Measurements from ENCODE around the gene METTL15. TPM values are rescaled to one million over a fixed set of nuclear protein-coding genes. Genes with fewer than 3 reads are reported as not detected.

METTL15 gene
- total RNA-seq, 1 experiment from 2014 or later: 31.3 TPM

DNA sequence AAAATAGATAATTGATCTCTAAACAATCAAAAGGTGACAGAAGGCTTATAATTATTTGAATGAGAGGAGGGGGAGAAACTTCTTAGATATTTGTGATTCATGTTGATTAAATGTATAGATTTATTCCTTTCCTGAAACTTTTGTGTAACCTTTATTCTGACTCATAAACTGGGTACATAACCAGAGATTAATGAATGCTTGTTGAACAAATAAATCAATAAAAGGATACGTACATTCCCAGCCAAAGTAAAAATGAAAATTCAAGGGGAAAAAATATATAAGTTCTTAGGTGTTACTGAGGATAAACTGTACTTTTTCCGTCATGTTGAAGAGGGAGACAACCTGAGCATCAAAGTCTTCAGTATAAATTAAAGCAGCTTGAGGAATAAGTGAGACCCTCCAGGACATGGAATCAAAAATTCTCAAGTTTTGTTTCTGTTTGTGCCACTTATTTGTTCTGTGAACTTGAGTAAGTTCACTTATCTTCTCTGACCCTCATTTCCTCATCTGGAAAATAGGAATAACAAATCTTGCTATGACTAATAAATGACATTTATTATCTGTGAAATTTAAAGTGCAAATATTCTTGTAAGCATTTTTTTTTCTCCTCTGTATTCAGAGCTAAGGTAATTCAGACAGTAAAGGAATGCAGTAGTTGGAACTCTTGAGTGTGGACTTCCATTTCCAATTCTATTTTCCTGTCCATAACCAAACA, 195.4 kb downstream of the METTL15 start:
- Histone ChIP-seq H3K36me3 (ENCODE audit: insufficient read depth, low read length, poor library complexity, severe bottlenecking) (no peaks in the 10 kb centered on the region), H3K4me1 (ENCODE audit: insufficient read depth, low read length, poor library complexity, severe bottlenecking) (no peaks in the 10 kb centered on the region), H3K9me3 (ENCODE audit: low read depth, low read length, poor library complexity, severe bottlenecking) (no peaks in the 10 kb centered on the region), H3K27ac (ENCODE audit: low read depth, low read length, poor library complexity, severe bottlenecking) (no peak overlapping the region), H3K27me3 (replicated peaks; ENCODE audit: insufficient read depth, low read depth, low read length, poor library complexity) (no peaks in the 10 kb centered on the region), H3K4me3 (ENCODE audit: low read depth, low read length, poor library complexity, severe bottlenecking) (no peak overlapping the region)
- intact Hi-C loops (cut with micrococcal nuclease; ENCODE audit: unreplicated experiment): no loop called here
- BruUV-seq (replicated peaks): no TSS peak
- TF ChIP-seq EZH2 (IDR thresholded peaks at IDR 0.05; ENCODE audit: borderline replicate concordance, low read depth, low read length, poor library complexity, severe bottlenecking): no peak
- TF ChIP-seq, protein P1, sequence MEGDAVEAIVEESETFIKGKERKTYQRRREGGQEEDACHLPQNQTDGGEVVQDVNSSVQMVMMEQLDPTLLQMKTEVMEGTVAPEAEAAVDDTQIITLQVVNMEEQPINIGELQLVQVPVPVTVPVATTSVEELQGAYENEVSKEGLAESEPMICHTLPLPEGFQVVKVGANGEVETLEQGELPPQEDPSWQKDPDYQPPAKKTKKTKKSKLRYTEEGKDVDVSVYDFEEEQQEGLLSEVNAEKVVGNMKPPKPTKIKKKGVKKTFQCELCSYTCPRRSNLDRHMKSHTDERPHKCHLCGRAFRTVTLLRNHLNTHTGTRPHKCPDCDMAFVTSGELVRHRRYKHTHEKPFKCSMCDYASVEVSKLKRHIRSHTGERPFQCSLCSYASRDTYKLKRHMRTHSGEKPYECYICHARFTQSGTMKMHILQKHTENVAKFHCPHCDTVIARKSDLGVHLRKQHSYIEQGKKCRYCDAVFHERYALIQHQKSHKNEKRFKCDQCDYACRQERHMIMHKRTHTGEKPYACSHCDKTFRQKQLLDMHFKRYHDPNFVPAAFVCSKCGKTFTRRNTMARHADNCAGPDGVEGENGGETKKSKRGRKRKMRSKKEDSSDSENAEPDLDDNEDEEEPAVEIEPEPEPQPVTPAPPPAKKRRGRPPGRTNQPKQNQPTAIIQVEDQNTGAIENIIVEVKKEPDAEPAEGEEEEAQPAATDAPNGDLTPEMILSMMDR (conservative IDR thresholded peaks at IDR 0.05; ENCODE audit: low read depth, low read length): no peak
- ChIA-PET CTCF (no interaction called here), POLR2A (ENCODE audit: low non-redundant PET) (no interaction called here)
- no peak for DNase-seq (ENCODE audit: low spot score)

DNA sequence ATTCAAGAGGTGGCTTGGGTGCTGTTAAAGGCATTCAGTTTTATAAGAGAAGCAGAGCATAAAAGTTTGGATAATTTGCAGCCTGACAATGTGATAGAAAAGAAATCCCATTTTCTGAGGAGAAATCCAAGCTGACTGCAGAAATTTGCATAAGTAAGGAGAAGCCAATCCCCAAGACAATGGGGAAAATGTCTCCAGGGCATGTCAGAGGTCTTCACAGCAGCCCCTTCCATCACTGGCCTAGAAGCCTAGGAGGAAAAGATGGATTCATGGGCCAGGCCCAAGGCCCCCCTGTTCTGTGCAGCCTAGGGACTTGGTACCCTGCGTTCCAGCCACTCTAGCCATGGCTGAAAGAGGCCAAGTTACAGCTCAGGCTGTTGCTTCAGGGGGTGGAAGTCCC, 207.3 kb downstream of the METTL15 start:
- BruUV-seq (replicated peaks): no TSS peak
- Histone ChIP-seq H3K36me3 (ENCODE audit: insufficient read depth, low read length, poor library complexity, severe bottlenecking) (no peaks in the 10 kb centered on the region), H3K4me1 (ENCODE audit: insufficient read depth, low read length, poor library complexity, severe bottlenecking) (no peaks in the 10 kb centered on the region), H3K27ac (ENCODE audit: low read depth, low read length, poor library complexity, severe bottlenecking) (no peak overlapping the region), H3K4me3 (ENCODE audit: low read depth, low read length, poor library complexity, severe bottlenecking) (no peak overlapping the region), H3K9me3 (ENCODE audit: low read depth, low read length, poor library complexity, severe bottlenecking) (no peaks in the 10 kb centered on the region), H3K27me3 (replicated peaks; ENCODE audit: insufficient read depth, low read depth, low read length, poor library complexity) (no peaks in the 10 kb centered on the region)
- TF ChIP-seq, protein P1 (conservative IDR thresholded peaks at IDR 0.05; ENCODE audit: low read depth, low read length): no peak
- TF ChIP-seq EZH2 (IDR thresholded peaks at IDR 0.05; ENCODE audit: borderline replicate concordance, low read depth, low read length, poor library complexity, severe bottlenecking): no peak
- DNase-seq (ENCODE audit: low spot score): no peak
- intact Hi-C loops (cut with micrococcal nuclease; ENCODE audit: unreplicated experiment): no loop called here
- ChIA-PET CTCF (no interaction called here), POLR2A (ENCODE audit: low non-redundant PET) (no interaction called here)

DNA sequence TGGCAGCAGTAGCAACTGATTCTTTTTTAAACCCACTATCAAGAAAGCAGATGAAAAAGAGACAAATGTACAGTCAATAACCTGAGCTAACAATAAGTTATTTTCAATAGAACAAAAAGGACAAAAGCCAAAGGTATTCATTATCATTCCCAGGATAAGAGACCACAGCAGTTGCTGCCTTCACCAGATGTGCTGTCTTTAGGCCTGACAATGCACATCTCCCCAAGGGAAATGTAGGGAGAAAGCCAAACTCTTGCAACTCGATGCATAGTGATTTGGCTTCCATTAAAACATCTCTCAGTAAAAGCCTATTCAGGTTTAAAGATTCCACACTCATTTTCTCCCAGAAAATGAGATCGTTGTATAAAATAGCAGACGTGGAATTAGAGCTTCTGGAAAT, 210.7 kb downstream of the METTL15 start:
- no peaks in the 10 kb centered on the region for H3K9me3 ChIP-seq (ENCODE audit: low read depth, low read length, poor library complexity, severe bottlenecking)
- intact Hi-C loops (cut with micrococcal nuclease; ENCODE audit: unreplicated experiment): no loop called here
- no peak overlapping the region for H3K4me3 ChIP-seq (ENCODE audit: low read depth, low read length, poor library complexity, severe bottlenecking)
- no peak for DNase-seq (ENCODE audit: low spot score)
- BruUV-seq (replicated peaks): no TSS peak
- ChIA-PET CTCF (no interaction called here), POLR2A (ENCODE audit: low non-redundant PET) (no interaction called here)
- no peaks in the 10 kb centered on the region for H3K36me3 ChIP-seq (ENCODE audit: insufficient read depth, low read length, poor library complexity, severe bottlenecking)
- H3K4me1 ChIP-seq (ENCODE audit: insufficient read depth, low read length, poor library complexity, severe bottlenecking): no peaks in the 10 kb centered on the region
- no peaks in the 10 kb centered on the region for H3K27me3 ChIP-seq (replicated peaks; ENCODE audit: insufficient read depth, low read depth, low read length, poor library complexity)
- no peak for TF ChIP-seq EZH2 (IDR thresholded peaks at IDR 0.05; ENCODE audit: borderline replicate concordance, low read depth, low read length, poor library complexity, severe bottlenecking)
- TF ChIP-seq, protein P1 (conservative IDR thresholded peaks at IDR 0.05; ENCODE audit: low read depth, low read length): no peak
- no peak overlapping the region for H3K27ac ChIP-seq (ENCODE audit: low read depth, low read length, poor library complexity, severe bottlenecking)
